ENCODE results near the gene SSRP1.

GRCh38 chr11:57379732-57380131 lies 44.0 kb upstream of the SSRP1 start:
- TF ChIP-seq CTCF (IDR thresholded peaks at IDR 0.05), result no peak
- no peak for TF ChIP-seq POLR2A (IDR thresholded peaks at IDR 0.05)

All from adrenal gland (tissue), 5 donors.